ENCODE measurements around the gene GRAMD1B.
"Not testable (repeated sequence)": the region's sequence is repeated elsewhere in the genome, so short reads cannot be mapped to it uniquely, and the experiment has no call there.

GRAMD1B gene

GRCh38 chr11:123520476-123520875 is 90.4 kb downstream of the GRAMD1B start:
- H3K4me3 ChIP-seq (ENCODE audit: low read length); DNase-seq (ENCODE audit: low read depth, low spot score): not testable (repeated sequence)

DNA sequence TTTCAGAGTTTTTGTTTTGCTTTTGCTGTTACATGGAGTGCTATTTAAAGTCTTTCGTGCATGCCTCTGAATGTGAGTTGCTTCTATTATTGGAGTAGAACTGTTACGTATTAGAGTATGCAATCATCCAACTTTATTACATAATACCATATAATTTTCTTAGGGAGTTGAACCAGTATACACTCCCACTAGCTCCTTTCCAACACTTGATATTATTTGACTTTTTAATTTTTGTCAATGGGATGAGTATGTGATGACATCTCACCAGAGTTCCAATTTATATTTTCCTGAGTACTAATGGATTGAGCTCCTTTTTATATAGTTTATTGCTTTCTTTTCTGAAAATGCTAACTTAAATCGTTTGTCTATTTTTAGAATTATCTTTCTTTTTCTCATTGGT is 90.9 kb downstream of the GRAMD1B start:
- H3K4me3 ChIP-seq (ENCODE audit: low read length), result no peak overlapping the region
- DNase-seq (ENCODE audit: low read depth, low spot score), result no peak

GRCh38 chr11:123521930-123522329 is 91.9 kb downstream of the GRAMD1B start:
- no peak overlapping the region for H3K4me3 ChIP-seq (ENCODE audit: low read length)
- no peak for DNase-seq (ENCODE audit: low read depth, low spot score)

DNA sequence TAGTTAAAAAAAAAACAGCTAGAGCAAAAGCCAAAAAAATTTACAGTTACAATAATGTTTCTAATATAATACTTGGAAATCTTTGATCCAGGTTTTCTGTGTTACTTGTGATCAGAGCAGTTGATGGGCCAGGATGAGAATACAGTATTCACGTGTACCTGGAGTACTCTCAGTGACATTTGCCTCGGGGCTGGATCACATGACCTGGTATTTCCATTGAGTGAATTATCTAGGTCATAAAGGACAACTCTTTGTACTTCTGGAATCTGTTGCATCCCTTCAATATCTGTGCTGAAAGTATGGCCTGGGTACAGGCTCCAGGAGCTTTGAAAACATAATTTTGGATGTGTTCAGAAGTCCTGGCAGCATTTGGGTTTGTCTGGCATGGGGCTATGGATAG is 93.5 kb downstream of the GRAMD1B start:
- DNase-seq (ENCODE audit: low read depth, low spot score), result no peak
- H3K4me3 ChIP-seq (ENCODE audit: low read length), result no peak overlapping the region

GRCh38 chr11:123525097-123525496 is 95.0 kb downstream of the GRAMD1B start:
- no peak for DNase-seq (ENCODE audit: low read depth, low spot score)
- no peak overlapping the region for H3K4me3 ChIP-seq (ENCODE audit: low read length)

- DNase-seq (ENCODE audit: low read depth, low spot score), result no peak
These were observed 95.4 kb downstream of the GRAMD1B start for GRCh38 chr11:123525511-123525918.

GRCh38 chr11:123526027-123526805 is 96.1 kb downstream of the GRAMD1B start:
- no peak for DNase-seq (ENCODE audit: low read depth, low spot score)
- no peak overlapping the region for H3K4me3 ChIP-seq (ENCODE audit: low read length)

More at GRCh38 chr11:123525511-123525918, 95.4 kb downstream of the GRAMD1B start:
- no peak overlapping the region for H3K4me3 ChIP-seq (ENCODE audit: low read length)

DNA sequence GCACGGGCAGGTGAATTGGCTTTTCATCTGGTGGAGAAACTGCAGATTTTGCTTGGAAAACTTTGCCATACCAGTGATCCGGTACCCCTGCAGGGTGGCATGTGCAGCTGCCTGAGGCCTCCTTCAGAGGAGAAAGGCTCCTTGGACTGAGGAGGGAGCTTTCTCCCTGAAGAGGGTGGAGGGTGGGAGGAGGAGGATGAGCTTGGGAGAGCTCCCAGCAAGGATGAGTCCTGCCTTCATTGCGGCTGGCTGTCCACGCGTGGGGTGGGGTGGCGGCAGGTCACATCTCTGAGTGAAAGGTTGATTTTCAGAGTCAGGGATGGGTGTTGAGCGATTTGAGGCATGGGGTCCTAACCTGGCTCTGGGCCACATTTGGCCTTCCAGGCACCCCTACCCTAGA is 96.8 kb downstream of the GRAMD1B start:
- no peak for DNase-seq (ENCODE audit: low read depth, low spot score)
- no peak overlapping the region for H3K4me3 ChIP-seq (ENCODE audit: low read length)

- H3K4me3 ChIP-seq (ENCODE audit: low read length), result no peak overlapping the region
- no peak for DNase-seq (ENCODE audit: low read depth, low spot score)
These were observed 97.5 kb downstream of the GRAMD1B start for GRCh38 chr11:123527526-123527925.

DNA sequence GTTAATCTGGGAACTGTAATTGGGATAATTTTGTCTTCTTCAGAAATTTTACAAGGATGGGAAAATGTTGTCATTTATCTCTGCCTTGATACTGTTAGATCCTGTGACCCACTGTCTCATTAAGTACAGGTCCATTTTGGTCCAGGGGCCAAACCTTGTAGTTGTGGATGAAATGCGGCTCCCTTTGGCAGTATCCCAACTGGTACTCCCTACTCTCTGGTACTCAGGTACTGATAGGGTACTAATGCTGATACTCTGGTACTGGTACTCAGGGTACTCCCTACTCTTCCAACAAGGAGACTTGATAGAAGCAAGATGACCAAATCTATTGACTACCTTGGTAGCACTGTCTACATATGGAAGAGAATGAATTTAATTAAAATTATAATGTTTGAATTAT is 97.9 kb downstream of the GRAMD1B start:
- no peak overlapping the region for H3K4me3 ChIP-seq (ENCODE audit: low read length)
- DNase-seq (ENCODE audit: low read depth, low spot score), result no peak

DNA sequence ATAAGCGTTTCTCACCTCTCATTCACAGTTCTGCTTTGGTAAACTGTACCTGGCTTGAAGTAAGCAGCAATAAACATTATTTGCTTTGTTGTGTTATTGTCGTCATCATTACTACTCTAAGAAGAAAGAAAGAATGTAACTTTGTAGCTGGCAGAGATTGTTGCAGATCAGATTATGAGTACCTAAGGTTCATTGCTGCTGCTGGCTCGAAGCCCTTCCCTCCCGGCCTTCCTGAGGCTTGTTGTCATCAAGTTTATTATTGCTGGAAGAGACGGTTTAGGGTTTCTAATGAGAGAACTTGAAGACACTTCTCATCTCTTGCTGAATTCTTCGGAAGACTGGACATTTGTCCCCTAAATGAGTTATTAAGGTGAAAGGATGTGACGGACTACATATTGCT is 101.3 kb downstream of the GRAMD1B start:
- H3K4me3 ChIP-seq (ENCODE audit: low read length), result no peak overlapping the region
- no peak for DNase-seq (ENCODE audit: low read depth, low spot score)

DNA sequence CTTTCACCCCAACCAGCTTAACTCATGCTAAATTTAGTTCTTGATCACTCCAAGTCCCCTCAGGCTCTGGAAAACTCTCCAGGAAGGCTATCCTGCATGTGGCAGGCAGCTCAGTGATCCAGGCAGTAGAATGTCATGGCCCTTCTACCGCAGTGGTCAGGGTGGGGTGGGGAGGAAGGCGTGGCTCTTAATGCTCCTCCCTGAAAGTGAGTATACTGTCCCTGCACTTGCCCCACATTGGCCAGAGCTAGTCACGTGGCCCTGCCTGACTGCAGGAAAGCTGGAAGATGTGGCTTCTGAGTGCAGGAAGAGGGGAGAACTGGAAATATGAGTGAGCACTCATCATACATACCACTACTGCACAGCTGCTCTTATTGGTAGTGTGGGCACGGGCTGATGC is 102.1 kb downstream of the GRAMD1B start:
- no peak for DNase-seq (ENCODE audit: low read depth, low spot score)
- H3K4me3 ChIP-seq (ENCODE audit: low read length), result no peak overlapping the region

GRCh38 chr11:123535401-123535800 is 105.3 kb downstream of the GRAMD1B start:
- DNase-seq (ENCODE audit: low read depth, low spot score), result no peak
- no peak overlapping the region for H3K4me3 ChIP-seq (ENCODE audit: low read length)

DNA sequence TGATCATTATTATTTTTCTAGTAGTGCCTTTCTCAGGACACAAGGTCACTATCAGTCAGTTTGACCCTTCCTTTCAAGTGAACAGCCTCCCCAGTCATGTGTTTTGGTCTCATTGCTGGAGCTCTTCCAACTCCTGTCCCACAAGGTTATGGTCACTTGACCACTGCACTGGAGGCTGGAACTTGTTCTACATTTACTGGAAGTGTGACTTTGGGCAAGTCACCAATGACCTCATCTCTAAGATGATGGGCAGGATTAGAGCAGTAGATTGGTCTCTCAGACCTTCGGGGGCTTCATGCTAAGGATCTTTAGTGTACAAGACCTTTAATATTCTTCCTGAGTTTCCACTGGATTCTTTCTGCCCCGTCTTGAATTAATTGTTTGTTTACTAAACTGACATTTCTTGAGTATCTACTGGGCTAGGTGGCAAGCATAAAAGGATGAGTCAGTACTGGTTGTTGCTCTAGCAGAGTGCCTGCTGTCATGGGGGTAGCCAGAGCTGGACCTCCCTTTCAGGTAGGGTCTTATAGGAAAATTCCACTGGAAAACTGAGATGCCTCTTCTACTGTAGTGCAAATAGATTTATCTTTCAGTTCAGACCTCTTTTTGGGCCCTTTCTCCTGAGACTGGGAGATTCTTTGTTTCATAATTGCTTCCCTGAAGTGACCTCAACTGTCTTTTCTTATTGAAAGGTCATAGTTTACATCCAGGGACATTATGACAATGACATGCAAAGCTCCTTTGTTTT is 106.8 kb downstream of the GRAMD1B start:
- no peak overlapping the region for H3K4me3 ChIP-seq (ENCODE audit: low read length)
- no peak for DNase-seq (ENCODE audit: low read depth, low spot score)

DNA sequence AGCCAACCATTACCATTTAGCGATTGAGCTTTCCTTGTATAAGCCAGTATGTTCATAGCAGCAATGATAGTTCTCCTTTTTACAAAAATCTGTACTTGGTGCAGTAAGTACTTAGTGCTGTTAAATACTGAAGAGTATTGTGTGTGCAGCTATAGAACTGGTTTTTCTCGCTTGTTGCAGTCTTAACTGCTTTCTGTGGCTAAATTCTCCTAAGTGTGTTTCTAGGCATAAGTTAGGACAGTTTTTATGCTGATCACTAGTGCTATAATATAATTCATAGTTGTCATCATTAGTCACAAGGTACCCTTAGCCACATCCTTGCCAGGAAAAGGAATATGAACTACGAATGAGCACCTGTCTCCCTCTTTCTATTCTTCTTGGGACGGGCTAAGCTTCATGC is 107.7 kb downstream of the GRAMD1B start:
- H3K4me3 ChIP-seq (ENCODE audit: low read length), result no peak overlapping the region
- no peak for DNase-seq (ENCODE audit: low read depth, low spot score)

- H3K4me3 ChIP-seq (ENCODE audit: low read length), result no peak overlapping the region
- DNase-seq (ENCODE audit: low read depth, low spot score), result no peak
These were observed 113.7 kb downstream of the GRAMD1B start for GRCh38 chr11:123543797-123544196.

- no peak for DNase-seq (ENCODE audit: low read depth, low spot score)
- H3K4me3 ChIP-seq (ENCODE audit: low read length), result no peak overlapping the region
These were observed 114.7 kb downstream of the GRAMD1B start for GRCh38 chr11:123544631-123545375.

- no peak for DNase-seq (ENCODE audit: low read depth, low spot score)
- no peak overlapping the region for H3K4me3 ChIP-seq (ENCODE audit: low read length)
These were observed 115.7 kb downstream of the GRAMD1B start for GRCh38 chr11:123545726-123546270.

- H3K4me3 ChIP-seq (ENCODE audit: low read length), result no peak overlapping the region
- no peak for DNase-seq (ENCODE audit: low read depth, low spot score)
These were observed 116.4 kb downstream of the GRAMD1B start for GRCh38 chr11:123546515-123546914.

DNA sequence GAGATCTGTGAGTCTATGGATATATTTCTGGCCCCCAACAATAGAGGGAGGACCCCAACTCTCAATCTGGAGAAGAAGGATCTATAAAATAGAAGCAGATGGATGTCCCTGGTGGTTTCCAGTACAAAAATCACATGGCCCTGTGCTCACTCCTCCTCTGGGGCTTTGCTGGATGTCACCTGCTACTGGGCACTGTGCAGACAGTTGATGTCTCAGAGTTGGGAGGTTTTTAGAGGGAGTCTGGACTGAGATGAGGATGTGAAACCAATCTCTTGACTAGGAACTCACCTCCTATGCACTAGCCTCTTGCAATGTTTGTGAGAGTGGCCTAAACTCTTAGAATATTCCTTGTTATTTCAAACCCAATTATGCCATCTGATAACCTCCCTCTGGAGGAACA is 117.1 kb downstream of the GRAMD1B start:
- H3K4me3 ChIP-seq (ENCODE audit: low read length), result no peak overlapping the region
- DNase-seq (ENCODE audit: low read depth, low spot score), result no peak

Measured in Jurkat, Clone E6-1 (cell line).